Astrocyte of the cerebellum (primary cell): ENCODE data around the gene JOSD1.
A peak's percentile ranks its signal among the peaks of the same experiment; 100 is the strongest.

ENCODE experiments used
- DNase-seq: peaks from one replicate; pipeline ENCODE4 v3.0.0-alpha.2; 2011; ENCODE audit warnings: low read depth
- H3K4me3 ChIP-seq: 2 replicates; pipeline ENCODE4 v1.5.1; 2011; ENCODE audit warnings: mild to moderate bottlenecking, low read depth, low read length, moderate library complexity
- CTCF ChIP-seq: IDR thresholded peaks from 2 replicates; pipeline ENCODE4 v1.5.1; 2012; ENCODE audit warnings: low read length, low read depth, moderate library complexity, mild to moderate bottlenecking; ENCODE audit errors: missing control alignments
- in situ Hi-C: cut with HindIII; loops from 2 replicates; pipeline ENCODE4 v1.10.0; 2017; ENCODE audit warnings: low sequenced_read_pairs

The JOSD1 gene

DNA sequence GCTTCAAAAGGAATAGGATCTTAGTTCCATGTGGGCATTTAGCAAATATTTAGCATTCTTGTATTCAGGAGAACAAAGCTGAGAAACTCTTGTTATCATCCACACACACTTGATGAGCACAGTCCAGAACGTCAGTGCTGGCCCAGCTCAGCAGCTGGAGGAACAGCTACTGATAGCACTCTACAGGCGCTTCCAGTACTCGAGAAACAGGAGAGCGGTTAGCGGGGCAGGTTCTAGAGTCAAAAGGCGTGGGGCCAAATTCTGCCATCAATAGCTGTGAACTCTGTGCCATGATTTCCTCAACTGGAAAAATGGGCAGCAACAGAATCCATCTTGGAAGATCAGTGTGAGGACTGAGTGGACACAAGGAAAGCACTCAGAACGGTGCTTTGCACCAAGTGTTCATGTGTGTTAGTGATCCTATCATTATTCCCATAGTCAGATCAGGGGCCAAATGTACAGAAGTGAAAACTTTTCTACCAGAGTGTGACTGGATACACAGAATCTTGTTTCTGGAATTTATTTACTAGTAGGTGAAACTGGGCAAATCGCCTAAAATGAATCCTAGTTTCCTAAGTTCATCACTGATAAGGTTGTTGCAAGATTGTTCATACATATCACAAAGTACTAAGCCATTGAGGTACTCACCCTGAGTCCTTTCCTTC is 3.2 kb downstream of the JOSD1 start:
- no peak for TF ChIP-seq CTCF
- no peak for DNase-seq
- in situ Hi-C loops, result no loop called here
- peak overlapping the region; percentile 85 for H3K4me3 ChIP-seq

GRCh38 chr22:38696606-38697424 is 3.9 kb downstream of the JOSD1 start:
- H3K4me3 ChIP-seq, result peak overlapping the region; percentile 85
- no peak for TF ChIP-seq CTCF
- DNase-seq, result peak; percentile 57
- in situ Hi-C loops, result no loop called here

- H3K4me3 ChIP-seq, result no peak overlapping the region
- no peak for TF ChIP-seq CTCF
- no peak for DNase-seq
- in situ Hi-C loops, result no loop called here
These were observed 5.8 kb downstream of the JOSD1 start for GRCh38 chr22:38694940-38695339.

DNA sequence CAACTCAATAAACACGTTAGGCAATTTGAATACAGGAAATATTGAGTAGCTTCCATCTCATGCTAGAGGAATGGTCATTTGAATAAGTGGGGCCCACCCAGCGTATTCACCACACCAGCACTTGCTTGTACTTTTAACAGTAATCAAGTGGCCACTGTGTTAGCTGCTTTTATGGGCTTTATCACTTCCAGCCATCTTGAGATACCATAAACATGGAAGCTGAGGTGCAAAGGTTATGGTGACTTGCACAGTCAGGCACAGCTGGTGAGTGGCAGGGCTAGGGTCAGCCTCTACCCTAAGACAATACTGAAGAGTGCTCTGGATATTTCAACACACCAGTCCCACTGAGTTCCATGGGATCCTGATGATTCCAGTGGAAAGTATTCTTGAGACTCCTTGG is 6.7 kb downstream of the JOSD1 start:
- TF ChIP-seq CTCF, result no peak
- in situ Hi-C loops, result no loop called here
- H3K4me3 ChIP-seq, result no peak overlapping the region
- DNase-seq, result no peak

- in situ Hi-C loops, result no loop called here
- no peak for TF ChIP-seq CTCF
- no peak for DNase-seq
- H3K4me3 ChIP-seq, result no peak overlapping the region
These were observed 11.1 kb downstream of the JOSD1 start for GRCh38 chr22:38689651-38690050.

- in situ Hi-C loops, result no loop called here
- H3K4me3 ChIP-seq, result no peak overlapping the region
- no peak for TF ChIP-seq CTCF
- DNase-seq, result no peak
These were observed 15.0 kb downstream of the JOSD1 start for GRCh38 chr22:38685761-38686160.
